Kasumi-1 (cell line): ENCODE measurements around the gene TTLL11.

Experiments
- DNase-seq, 2 experiments: peaks; one replicate each; lab custom pipeline; 2025; lab: John Stamatoyannopoulos, UW

The TTLL11 gene

GRCh38 chr9:121772600-121773285 lies 320.4 kb downstream of the TTLL11 start:
- no peak for DNase-seq
